ELR (cell line): ENCODE data around the gene EXOC3.

Experiments used
- DNase-seq: peaks from one replicate; pipeline ENCODE4 v3.0.0-alpha.2; 2015; ENCODE audit warnings: low read depth

Gene EXOC3

GRCh38 chr5:439181-439580, 3.8 kb upstream of the EXOC3 start:
- DNase-seq, result no peak

- no peak for DNase-seq
Measured at GRCh38 chr5:439636-440035, 3.3 kb upstream of the EXOC3 start.

DNA sequence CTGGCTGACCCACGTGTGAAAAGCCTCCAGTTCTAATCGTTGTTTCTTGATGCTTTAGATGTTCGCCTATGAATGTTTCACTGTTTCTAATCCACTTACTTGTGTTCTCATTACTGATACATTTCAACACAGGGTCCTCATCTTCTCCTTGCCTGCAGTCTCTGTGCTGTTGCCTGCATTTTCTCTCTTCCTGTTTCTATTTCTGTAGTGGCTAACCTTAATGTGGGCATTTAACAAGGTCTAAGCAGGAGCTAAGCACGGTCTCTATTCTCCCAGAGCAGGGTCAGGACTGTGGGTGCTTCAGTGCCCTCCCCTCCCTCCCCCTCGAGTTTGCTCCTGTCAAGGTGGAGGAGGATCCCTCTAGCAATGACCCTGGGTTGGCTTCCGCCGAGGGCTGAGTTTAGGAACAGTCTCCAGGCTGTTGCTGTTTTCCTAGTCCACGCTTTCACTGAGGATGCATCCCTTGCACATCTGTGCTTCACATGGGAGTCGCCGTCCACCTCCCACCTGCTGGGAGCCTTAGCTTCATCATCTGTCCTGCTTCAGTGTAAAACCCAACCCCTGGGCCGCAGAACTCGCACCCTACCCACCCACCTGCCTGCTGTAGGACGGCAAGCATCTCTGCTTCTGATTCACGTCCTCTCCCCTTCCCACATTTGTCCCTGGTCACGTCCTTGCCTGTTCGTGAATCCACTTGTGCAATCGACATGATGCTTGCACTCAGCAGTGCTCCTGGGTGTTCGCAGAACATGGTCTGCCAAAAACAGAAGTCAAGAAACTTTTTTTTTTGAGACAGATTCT, 2.4 kb upstream of the EXOC3 start:
- DNase-seq, result no peak

- DNase-seq, result no peak
Measured at GRCh38 chr5:441996-442334, 1.0 kb upstream of the EXOC3 start.

DNA sequence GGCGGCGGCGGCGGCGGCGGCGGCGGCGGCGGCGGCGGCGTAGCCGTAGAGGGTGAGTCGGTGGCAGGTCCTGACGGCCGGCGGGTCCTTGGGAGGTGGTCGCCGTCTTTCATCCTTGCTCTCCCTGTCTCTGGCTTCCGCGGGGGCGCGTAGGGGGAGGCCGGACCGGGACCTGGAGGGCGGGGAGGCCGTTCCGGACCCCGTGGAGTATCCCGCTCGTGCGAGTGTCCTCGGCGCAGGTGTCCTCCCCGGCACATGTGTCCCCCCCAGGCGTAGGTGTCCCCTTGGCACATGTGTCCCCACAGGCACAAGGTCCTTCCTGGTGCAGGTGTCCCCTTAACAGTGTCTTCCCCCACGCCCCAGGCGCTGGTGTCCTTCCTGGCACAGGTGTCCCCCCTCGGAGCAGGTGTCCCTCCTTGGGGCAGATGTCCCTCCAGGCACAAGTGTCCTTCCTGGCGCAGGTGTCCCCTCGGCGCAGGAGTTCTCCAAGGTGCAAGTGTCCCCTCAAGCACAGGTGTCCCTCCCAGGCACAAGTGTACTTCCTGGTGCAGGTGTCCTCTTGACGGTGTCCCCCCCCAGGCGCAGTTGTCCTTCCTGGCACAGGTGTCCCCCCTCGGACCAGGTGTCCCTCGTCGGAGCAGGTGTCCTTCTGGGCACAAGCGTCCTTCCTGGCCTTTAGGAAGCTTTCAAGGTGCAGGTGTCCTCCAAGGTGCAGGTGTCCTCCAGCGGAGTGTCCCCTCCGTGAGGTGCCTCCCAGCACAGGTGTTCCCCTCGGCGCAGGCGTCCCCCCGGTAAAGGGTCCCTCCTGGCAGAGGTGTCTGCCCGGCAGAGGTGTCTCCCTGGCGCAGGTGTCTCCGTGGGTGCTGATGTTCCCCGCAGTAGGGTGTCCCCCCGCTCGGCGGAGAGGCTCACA, 519 bp downstream of the EXOC3 start:
- DNase-seq, result no peak

DNA sequence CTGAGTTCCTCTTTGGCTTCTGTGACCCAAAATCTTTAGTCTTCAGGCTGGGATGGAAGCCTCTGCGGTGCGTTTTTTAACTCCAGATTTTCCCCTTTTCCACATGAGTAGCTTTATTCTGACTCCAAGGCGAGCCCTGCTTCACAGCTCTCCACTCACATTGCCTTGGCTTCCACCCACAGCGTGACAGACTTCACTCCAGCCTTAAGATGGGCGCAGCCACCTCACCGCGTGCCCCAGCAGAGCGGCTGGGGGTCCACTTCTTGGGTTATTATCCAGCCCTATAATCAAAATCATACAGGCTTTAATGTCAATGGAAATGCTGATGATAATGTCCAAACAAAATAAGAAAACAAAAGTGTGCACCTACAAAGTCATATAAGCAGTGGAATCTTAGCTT, 1.2 kb downstream of the EXOC3 start:
- no peak for DNase-seq

- DNase-seq, result no peak
Measured at GRCh38 chr5:445591-445990, 2.6 kb downstream of the EXOC3 start.

DNA sequence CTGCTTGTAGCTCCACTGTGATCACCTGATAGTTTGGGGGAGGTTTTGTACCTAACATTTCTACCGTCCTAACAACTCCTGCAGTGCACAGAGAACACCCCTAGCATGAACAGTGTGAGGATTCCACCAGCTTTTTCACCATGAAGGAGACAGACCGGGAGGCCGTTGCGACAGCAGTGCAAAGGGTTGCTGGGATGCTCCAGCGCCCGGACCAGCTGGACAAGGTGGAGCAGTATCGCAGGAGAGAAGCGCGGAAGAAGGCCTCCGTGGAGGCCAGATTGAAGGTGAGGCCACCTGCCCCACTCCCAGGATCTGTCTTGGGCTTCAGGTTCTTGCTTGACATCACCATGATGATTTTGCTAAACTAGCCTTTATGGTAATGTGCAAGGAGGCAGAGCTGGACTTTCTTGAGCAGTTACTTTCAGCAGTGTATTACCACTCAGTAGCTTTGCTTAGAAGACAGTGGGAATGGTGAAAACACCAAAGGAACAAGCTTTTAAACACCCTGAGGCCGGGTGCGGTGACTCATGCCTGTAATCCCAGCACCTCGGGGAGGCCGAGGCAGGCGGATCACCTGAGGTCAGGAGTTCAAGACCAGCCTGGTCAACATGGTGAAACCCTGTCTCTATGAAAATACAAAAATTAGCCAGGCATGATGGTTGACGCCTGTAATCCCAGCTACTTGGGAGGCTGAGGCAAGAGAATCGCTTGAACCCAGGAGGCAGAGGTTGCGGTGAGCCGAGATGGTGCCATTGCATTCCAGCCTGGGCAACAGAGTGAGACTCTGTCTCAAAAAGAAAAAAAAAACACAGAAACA, 3.3 kb downstream of the EXOC3 start:
- peak; percentile 43 for DNase-seq

- peak; percentile 73 for DNase-seq
Measured at GRCh38 chr5:446883-447263, 3.9 kb downstream of the EXOC3 start.

DNA sequence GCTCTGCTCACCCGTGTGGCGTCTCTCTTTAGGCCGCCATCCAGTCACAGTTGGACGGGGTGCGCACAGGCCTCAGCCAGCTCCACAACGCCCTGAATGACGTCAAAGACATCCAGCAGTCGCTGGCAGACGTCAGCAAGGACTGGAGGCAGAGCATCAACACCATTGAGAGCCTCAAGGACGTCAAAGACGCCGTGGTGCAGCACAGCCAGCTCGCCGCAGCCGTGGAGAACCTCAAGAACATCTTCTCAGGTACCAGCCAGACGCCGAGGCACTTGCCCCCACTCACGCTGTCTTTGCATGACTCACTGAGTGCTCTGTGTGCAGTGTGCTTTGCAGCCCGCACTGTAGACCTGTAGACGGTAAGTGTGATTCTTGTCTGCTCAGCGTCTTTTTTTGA, 4.5 kb downstream of the EXOC3 start:
- DNase-seq, result no peak

DNA sequence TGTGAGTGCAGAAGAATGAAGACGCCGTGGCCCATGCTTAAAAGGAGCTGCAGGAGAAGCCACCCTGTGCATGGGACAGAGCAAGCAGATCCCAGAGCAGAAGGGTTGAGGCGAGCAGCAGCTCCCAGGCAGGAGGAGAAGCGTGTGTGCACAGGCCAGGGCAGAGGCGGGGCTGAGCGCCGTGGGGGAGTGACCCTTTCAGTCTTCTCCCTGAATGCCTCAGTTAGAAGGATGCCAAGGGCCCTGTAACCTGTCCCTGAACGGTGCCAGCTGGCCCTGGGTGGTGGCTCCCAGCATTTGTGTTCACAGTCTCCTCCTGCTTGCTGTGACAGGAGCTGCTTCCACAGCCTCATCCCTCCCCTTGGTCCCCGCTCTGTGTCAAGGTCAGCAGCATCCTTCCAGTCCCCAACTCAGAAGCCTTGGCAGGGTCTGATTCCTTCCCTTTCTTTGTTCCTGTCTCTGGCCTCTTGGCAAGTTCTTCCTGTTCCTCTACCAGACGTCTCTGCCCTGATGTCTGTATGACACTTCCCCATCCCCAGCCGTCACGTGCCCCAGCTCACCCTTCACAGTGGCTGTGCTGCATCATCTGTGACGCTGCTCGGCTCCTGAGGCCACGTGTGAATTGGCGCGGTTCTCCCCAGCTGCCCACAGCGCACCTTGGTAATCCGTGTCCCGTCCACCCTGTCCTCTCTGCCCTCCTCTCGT, 5.2 kb downstream of the EXOC3 start:
- DNase-seq, result no peak

DNA sequence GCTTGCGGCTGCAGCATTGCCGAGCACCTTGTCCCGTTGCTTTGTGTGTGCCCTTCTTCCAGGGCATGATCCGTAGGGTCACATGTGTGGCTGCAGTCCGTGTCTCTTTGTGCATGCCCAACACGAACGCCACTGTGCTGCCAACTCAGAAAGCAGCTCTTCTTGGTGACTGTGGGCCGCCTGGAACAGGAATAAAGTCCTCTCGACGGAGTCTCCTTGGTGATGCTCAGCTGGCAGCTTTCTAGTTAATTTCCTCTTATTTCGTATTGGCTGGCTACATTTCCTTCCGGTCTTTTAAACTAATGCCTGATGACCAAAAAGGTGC, 5.8 kb downstream of the EXOC3 start:
- no peak for DNase-seq

GRCh38 chr5:449151-449550, 6.2 kb downstream of the EXOC3 start:
- no peak for DNase-seq

DNA sequence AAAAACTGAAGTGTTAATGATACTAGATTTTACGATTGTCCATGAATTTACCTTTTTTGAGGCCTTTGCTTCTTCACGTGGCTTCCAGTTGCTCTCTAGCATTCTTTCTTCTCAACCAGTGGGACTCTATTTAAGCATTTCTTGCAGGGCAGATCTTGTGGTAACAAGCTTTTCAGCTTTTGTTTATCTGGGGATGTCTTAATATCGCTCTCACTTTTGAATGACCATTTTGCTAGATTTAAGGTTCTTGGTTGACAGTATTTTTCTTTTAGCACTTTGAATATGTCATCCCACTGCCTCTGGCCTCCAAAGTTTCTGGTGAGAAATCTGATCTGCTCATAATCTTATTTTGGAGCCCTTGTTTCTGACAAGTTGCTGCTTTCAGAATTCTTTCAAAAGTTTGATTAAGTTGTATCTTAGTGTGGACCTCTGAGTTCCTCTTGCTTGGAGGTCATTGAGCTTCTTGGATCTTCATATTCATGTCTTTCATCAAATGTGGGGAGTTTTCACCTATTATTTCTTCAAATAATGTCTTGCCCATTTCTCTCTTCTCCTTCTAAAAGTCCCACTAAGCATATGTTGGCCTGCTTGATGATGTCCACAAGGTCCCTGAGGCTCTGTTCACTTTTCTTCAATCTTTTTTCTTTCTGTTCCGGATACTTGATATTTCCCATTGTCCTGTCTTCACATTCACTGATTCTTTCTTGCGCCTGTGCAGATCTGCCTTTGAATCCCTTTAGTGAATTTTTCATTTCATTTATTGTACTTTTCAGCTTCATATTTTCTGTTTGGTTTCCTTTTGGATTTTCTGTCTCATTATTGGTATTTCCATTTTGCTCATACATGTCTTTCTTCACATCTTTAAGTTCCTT, 8.8 kb downstream of the EXOC3 start:
- no peak for DNase-seq

GRCh38 chr5:452978-453710, 10.2 kb downstream of the EXOC3 start:
- no peak for DNase-seq

GRCh38 chr5:453725-454481, 10.9 kb downstream of the EXOC3 start:
- no peak for DNase-seq

GRCh38 chr5:454936-455335, 12.0 kb downstream of the EXOC3 start:
- DNase-seq, result no peak

DNA sequence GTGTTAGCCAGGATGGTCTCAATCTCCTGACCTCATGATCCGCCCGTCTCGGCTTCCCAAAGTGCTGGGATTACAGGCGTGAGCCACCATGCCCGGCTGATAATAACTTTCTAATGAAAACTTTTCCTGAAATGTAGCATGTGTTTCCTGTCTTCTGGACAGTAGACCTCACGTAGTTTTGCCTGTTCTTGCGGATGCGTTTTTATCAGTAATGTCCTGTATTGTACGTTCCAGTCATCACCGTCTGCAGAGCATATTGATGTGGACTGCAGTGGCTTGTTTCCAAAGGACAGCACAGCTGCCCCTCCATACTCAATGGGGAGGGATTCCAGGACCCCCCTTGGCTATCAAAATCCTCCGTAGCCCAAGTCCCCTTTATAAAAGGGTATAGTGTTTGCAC, 12.8 kb downstream of the EXOC3 start:
- DNase-seq, result no peak

- no peak for DNase-seq
Measured at GRCh38 chr5:456351-457194, 13.6 kb downstream of the EXOC3 start.
